AG09319 (cell line): ENCODE data around the gene PRKAG2.

Experiments used
- DNase-seq: peaks from one replicate; pipeline ENCODE4 v3.0.0-alpha.2; 2010; ENCODE audit warnings: low read depth; ENCODE audit errors: extremely low read depth
- CTCF ChIP-seq: IDR thresholded peaks from 2 replicates; pipeline ENCODE4 v1.5.1; 2011; ENCODE audit warnings: low read depth, mild to moderate bottlenecking, inconsistent platforms, low read length, moderate library complexity

The PRKAG2 gene

GRCh38 chr7:151792636-151793035, 84.3 kb downstream of the PRKAG2 start:
- no peak for TF ChIP-seq CTCF
- no peak for DNase-seq

- TF ChIP-seq CTCF: no peak
These were observed 84.8 kb downstream of the PRKAG2 start for GRCh38 chr7:151792086-151792485.

GRCh38 chr7:151790830-151791620, 85.9 kb downstream of the PRKAG2 start:
- DNase-seq: no peak
- TF ChIP-seq CTCF: no peak

More at GRCh38 chr7:151792086-151792485, 84.8 kb downstream of the PRKAG2 start:
- no peak for DNase-seq

- no peak for DNase-seq
- no peak for TF ChIP-seq CTCF
These were observed 86.7 kb downstream of the PRKAG2 start for GRCh38 chr7:151790095-151790829.

GRCh38 chr7:151789380-151789947, 87.5 kb downstream of the PRKAG2 start:
- DNase-seq: no peak
- TF ChIP-seq CTCF: no peak

GRCh38 chr7:151787348-151787747, 89.6 kb downstream of the PRKAG2 start:
- TF ChIP-seq CTCF: no peak
- DNase-seq: no peak

- TF ChIP-seq CTCF: no peak
- DNase-seq: no peak
These were observed 90.0 kb downstream of the PRKAG2 start for GRCh38 chr7:151786936-151787335.
